ENCODE results near the gene PDE7B.
"Not testable (repeated sequence)": the region's sequence is repeated elsewhere in the genome, so short reads cannot be mapped to it uniquely, and the experiment has no call there.

PDE7B gene

GRCh38 chr6:136117081-136117480, 265.6 kb downstream of the PDE7B start:
- DNase-seq: peak; percentile 10

GRCh38 chr6:136118787-136119186, 267.3 kb downstream of the PDE7B start:
- DNase-seq: no peak

- peak; percentile 44 for DNase-seq
These were observed 272.0 kb downstream of the PDE7B start for GRCh38 chr6:136123468-136123867.

GRCh38 chr6:136125585-136125984, 274.1 kb downstream of the PDE7B start:
- DNase-seq: no peak

GRCh38 chr6:136127873-136128272, 276.4 kb downstream of the PDE7B start:
- no peak for DNase-seq

- DNase-seq: no peak
These were observed 277.9 kb downstream of the PDE7B start for GRCh38 chr6:136129365-136129764.

GRCh38 chr6:136134268-136134667, 282.8 kb downstream of the PDE7B start:
- no peak for DNase-seq

- no peak for DNase-seq
These were observed 283.2 kb downstream of the PDE7B start for GRCh38 chr6:136134751-136135150.

GRCh38 chr6:136136274-136136673, 284.8 kb downstream of the PDE7B start:
- no peak for DNase-seq

GRCh38 chr6:136137008-136137692, 285.6 kb downstream of the PDE7B start:
- no peak for DNase-seq

- DNase-seq: no peak
These were observed 286.4 kb downstream of the PDE7B start for GRCh38 chr6:136137739-136138402.

GRCh38 chr6:136139111-136139510, 287.6 kb downstream of the PDE7B start:
- DNase-seq: not testable (repeated sequence)

GRCh38 chr6:136144251-136145023, 292.9 kb downstream of the PDE7B start:
- no peak for DNase-seq

GRCh38 chr6:136146130-136146529, 294.6 kb downstream of the PDE7B start:
- DNase-seq: no peak

- no peak for DNase-seq
These were observed 295.8 kb downstream of the PDE7B start for GRCh38 chr6:136147342-136147741.

GRCh38 chr6:136148051-136148450, 296.6 kb downstream of the PDE7B start:
- DNase-seq: no peak

- no peak for DNase-seq
These were observed 297.0 kb downstream of the PDE7B start for GRCh38 chr6:136148523-136148922.

GRCh38 chr6:136149311-136149710, 297.8 kb downstream of the PDE7B start:
- peak; percentile 3 for DNase-seq

GRCh38 chr6:136150961-136151360, 299.5 kb downstream of the PDE7B start:
- no peak for DNase-seq

- no peak for DNase-seq
These were observed 302.3 kb downstream of the PDE7B start for GRCh38 chr6:136153707-136154375.

GRCh38 chr6:136155191-136155590, 303.7 kb downstream of the PDE7B start:
- DNase-seq: no peak

GRCh38 chr6:136157743-136158142, 306.2 kb downstream of the PDE7B start:
- DNase-seq: no peak

- no peak for DNase-seq
These were observed 306.9 kb downstream of the PDE7B start for GRCh38 chr6:136158387-136158821.

Data from EL (cell line).